Endothelial cell of umbilical vein (primary cell): ENCODE measurements around the gene MLC1.

Source experiments
- CTCF ChIP-seq, 2 donors: IDR thresholded peaks; 1 replicate in 1 of 2; 2 replicates in 1 of 2; pipeline ENCODE4 v1.5.1; 2011; ENCODE audit warnings: low read length in 2 of 2, mild to moderate bottlenecking in 2 of 2, moderate library complexity in 2 of 2, control low read depth in 1 of 2, inconsistent platforms in 1 of 2, low read depth in 1 of 2; ENCODE audit not compliant: insufficient read depth in 1 of 2; ENCODE audit errors: extremely low read depth in 1 of 2
- EZH2 ChIP-seq: IDR thresholded peaks from 2 replicates; pipeline ENCODE4 v1.6.1; 2012; ENCODE audit warnings: borderline replicate concordance, low read depth, mild to moderate bottlenecking, moderate library complexity, low read length, inconsistent platforms; ENCODE audit not compliant: severe bottlenecking
- JUN ChIP-seq: IDR thresholded peaks from 2 replicates; pipeline ENCODE4 v1.6.1; 2011; ENCODE audit warnings: borderline replicate concordance, low read depth; ENCODE audit not compliant: insufficient read length, insufficient read depth
- MAX ChIP-seq: IDR thresholded peaks from 2 replicates; pipeline ENCODE4 v1.6.1; 2011; ENCODE audit not compliant: insufficient read depth, insufficient read length
- POLR2A ChIP-seq: IDR thresholded peaks from 2 replicates; pipeline ENCODE4 v1.6.1; 2012; ENCODE audit warnings: low read depth, mild to moderate bottlenecking, control low read depth, low read length
- POLR2AphosphoS5 ChIP-seq: IDR thresholded peaks from 2 replicates; pipeline ENCODE4 v1.6.1; 2012; ENCODE audit warnings: low read depth, mild to moderate bottlenecking, control low read depth, low read length, moderate library complexity; ENCODE audit not compliant: insufficient read depth

GRCh38 chr22:50017701-50018224 is 67.5 kb downstream of the MLC1 start:
- TF ChIP-seq CTCF (IDR thresholded peaks at IDR 0.05; ENCODE audit: extremely low read depth in 1 of 2, insufficient read depth in 1 of 2, low read depth in 1 of 2, low read length in 2 of 2) (no peak), EZH2 (no peak), POLR2A (no peak), POLR2AphosphoS5 (no peak), JUN (no peak), MAX (no peak)
